ENCODE data around the gene PHKA2.
"Not testable (repeated sequence)": the region's sequence is repeated elsewhere in the genome, so short reads cannot be mapped to it uniquely, and the experiment has no call there.

The PHKA2 gene

DNA sequence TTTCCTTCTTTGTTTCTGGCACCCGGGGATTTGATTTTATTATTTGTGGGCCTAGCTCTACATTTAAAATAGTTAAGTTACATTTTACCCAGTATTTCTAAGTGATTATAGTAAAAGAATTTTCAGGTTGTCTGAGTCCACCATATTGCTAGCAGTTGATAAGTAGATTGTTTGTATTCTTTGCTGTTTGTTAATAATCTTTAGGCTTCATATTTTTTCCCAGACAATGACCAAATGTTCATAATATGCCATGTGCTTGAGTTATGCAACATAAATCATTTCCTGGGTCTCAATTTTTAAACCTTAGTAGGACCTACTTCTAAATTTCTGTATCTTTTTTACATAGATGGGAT, 127.3 kb downstream of the PHKA2 start:
- no peak for DNase-seq (ENCODE audit: low spot score)

- no peak for DNase-seq (ENCODE audit: low spot score)
Measured at GRCh38 chrX:18855919-18856644, 127.8 kb downstream of the PHKA2 start.

DNA sequence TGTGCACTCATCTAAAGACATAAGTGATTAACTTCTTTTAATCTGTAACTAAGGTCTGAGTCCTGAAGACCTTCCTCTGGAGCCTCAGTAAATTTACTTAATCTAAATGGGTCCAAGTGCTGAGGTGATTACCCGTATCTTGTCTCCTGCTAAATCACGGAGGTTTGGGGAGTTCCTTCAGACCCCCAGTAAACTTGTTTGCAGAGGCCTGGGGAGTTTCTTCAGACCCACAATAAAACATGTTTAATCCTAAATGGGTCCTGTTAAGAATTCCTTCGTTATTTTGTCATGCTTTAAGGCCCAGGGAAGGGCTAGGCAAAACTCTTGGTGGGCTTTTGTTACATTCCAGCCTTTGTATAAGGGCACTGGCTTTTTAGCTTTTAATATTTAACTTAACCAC, 136.0 kb downstream of the PHKA2 start:
- DNase-seq (ENCODE audit: low spot score), result not testable (repeated sequence)
